Spleen (tissue), 7 donors: Measurements from ENCODE around the gene ETV6.

ENCODE experiments used
- POLR2A ChIP-seq, 3 donors: fragments of 450-650 bp; IDR thresholded peaks; one replicate each; pipeline ENCODE4 v1.5.1; 2017; ENCODE audit warnings: antibody characterized with exemption in 3 of 3, mild to moderate bottlenecking in 1 of 3
- POLR2AphosphoS5 ChIP-seq, 3 donors: sonication (generic); formaldehyde crosslinking; IDR thresholded peaks; one replicate each; pipeline ENCODE4 v1.5.1; 2017; ENCODE audit warnings: antibody characterized with exemption in 3 of 3
- TF ChIP-seq, protein P1 (sequence below), 11 experiments: fragments of 200-600 bp in 7 of 11; fragments of 450-650 bp in 4 of 11; sonication (generic) in 4 of 11; IDR thresholded peaks in 8 of 11; conservative IDR thresholded peaks in 3 of 11; 1 replicate in 7 of 11; 2 replicates in 4 of 11; pipeline versions ENCODE4 v1.4.0 to v1.8.0; 2016 to 2021; ENCODE audit warnings: antibody characterized with exemption in 11 of 11, inconsistent platforms in 4 of 11, mild to moderate bottlenecking in 1 of 11
- donor health status: DM: no; HTN: no; CAD: no; lungs with moderate emphysema.
- donor health status: DM: no; HTN: no; CAD: no.
- donor health status: DM: no; HTN: no; CAD: no.

DNA sequence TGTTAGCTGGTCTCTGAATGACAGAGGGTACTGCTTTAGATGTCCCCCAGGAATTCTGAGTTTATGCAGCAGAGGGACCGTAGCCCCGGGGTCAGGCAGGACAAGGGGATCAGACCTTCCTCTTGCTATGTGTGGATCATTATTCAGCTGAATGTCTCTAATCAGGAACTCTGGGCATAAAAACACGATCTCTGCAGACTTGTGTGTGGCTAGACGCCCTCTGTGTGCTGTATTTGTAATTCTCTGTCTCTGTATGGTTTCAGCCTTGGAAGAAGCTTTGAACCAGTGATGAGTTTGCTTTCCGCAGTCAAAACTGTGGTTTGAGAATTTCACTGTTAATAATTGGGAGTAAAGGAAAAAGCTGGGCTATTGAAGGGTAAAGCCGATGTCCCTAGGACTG is 125.3 kb downstream of the ETV6 start:
- TF ChIP-seq POLR2A (IDR thresholded peaks at IDR 0.05): no peak
- TF ChIP-seq, protein P1, sequence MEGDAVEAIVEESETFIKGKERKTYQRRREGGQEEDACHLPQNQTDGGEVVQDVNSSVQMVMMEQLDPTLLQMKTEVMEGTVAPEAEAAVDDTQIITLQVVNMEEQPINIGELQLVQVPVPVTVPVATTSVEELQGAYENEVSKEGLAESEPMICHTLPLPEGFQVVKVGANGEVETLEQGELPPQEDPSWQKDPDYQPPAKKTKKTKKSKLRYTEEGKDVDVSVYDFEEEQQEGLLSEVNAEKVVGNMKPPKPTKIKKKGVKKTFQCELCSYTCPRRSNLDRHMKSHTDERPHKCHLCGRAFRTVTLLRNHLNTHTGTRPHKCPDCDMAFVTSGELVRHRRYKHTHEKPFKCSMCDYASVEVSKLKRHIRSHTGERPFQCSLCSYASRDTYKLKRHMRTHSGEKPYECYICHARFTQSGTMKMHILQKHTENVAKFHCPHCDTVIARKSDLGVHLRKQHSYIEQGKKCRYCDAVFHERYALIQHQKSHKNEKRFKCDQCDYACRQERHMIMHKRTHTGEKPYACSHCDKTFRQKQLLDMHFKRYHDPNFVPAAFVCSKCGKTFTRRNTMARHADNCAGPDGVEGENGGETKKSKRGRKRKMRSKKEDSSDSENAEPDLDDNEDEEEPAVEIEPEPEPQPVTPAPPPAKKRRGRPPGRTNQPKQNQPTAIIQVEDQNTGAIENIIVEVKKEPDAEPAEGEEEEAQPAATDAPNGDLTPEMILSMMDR (IDR thresholded peaks at IDR 0.05 in 8 of 11, conservative IDR thresholded peaks at IDR 0.05 in 3 of 11): no peak
- TF ChIP-seq POLR2AphosphoS5 (IDR thresholded peaks at IDR 0.05): no peak
